ENCODE results near the gene TNC. TPM values are rescaled to one million over a fixed set of nuclear protein-coding genes. Genes with fewer than 3 reads are reported as not detected.

The TNC gene
- total and polyA plus RNA-seq, 2 donors (not counting 3 experiments of a cell fraction or from before 2014, with no cell fraction given) = 0.29 TPM; not detected in 1

DNA sequence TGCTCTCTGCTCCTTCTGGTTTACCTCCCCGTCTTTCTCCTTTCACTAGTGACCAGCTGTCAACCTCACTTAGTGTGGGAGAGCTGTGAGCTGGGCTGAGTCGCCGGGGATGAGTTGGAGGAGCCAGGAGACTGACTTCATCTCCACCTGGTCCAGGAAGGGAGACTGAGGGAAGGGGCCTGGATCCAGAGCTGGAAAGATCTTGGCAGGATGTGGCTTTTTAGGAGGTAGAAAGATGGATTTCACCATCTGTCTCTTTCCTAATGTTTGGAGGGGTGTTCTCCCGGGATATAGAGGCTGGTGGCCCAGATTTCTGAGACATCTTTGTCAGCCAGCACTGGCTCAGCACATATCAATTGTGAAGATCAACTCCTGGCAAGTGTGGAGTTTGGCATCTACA, 37.1 kb upstream of the TNC start:
- CTCF ChIA-PET = no interaction called here
- Histone ChIP-seq H3K4me2 (ENCODE audit: insufficient read depth, low read length) (no peak overlapping the region), H3K9me3 (replicated peaks; ENCODE audit: control insufficient read depth, insufficient read depth, low read length) (peaks cover 2% of the 10 kb centered on the region), H3K4me3 (replicated peaks in 1 of 3; ENCODE audit: insufficient read depth in 1 of 3, low read depth in 1 of 3, low read length in 3 of 3) (no peak overlapping the region), H3K9me1 (replicated peaks; ENCODE audit: control insufficient read depth, extremely low read depth, insufficient read depth, low read length) (no peaks in the 10 kb centered on the region), H3K9ac (replicated peaks; ENCODE audit: extremely low read depth, insufficient read depth, low read length) (no peak overlapping the region), H3K27me3 (ENCODE audit: control insufficient read depth in 2 of 2, insufficient read depth in 2 of 2, low read length in 2 of 2) (no peaks in the 10 kb centered on the region), H3K27ac (ENCODE audit: insufficient read depth, low read depth, low read length) (no peak overlapping the region), H2AFZ (ENCODE audit: low read depth, low read length) (no peak overlapping the region), H3K4me1 (ENCODE audit: control insufficient read depth, extremely low read depth, insufficient read depth, low read length) (no peaks in the 10 kb centered on the region), H4K20me1 (replicated peaks; ENCODE audit: control insufficient read depth, extremely low read depth, insufficient read depth, low read length) (no peaks in the 10 kb centered on the region), H3K79me2 (ENCODE audit: control insufficient read depth, insufficient read depth, low read length) (no peaks in the 10 kb centered on the region), H3K36me3 (ENCODE audit: control insufficient read depth in 2 of 2, extremely low read depth in 1 of 2, insufficient read depth in 2 of 2, low read length in 2 of 2) (no peaks in the 10 kb centered on the region)
- dilution Hi-C loops (cut with MboI; ENCODE audit: extremely low pct_ligation_motif_present, low sequenced_read_pairs) = no loop called here
- BruUV-seq (replicated peaks) = no TSS peak
- intact Hi-C loops (cut with micrococcal nuclease) = no loop called here
- FAIRE-seq (no peak), DNase-seq (ENCODE audit: low read depth, low spot score) (no peak)
- no peak for TF ChIP-seq POLR2A (IDR thresholded peaks at IDR 0.05; ENCODE audit: low read depth, low read length)
- no peak for TF ChIP-seq MYC (IDR thresholded peaks at IDR 0.05; ENCODE audit: low read depth, low read length)
- TF ChIP-seq JUN (IDR thresholded peaks at IDR 0.05; ENCODE audit: borderline replicate concordance, insufficient read depth, insufficient read length, low read depth) = no peak
- TF ChIP-seq, protein P1, sequence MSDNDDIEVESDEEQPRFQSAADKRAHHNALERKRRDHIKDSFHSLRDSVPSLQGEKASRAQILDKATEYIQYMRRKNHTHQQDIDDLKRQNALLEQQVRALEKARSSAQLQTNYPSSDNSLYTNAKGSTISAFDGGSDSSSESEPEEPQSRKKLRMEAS (IDR thresholded peaks at IDR 0.05; ENCODE audit: insufficient read depth, insufficient read length) = no peak
- TF ChIP-seq GATA2 (IDR thresholded peaks at IDR 0.05; ENCODE audit: insufficient read depth, insufficient read length, low read depth, low read length) = no peak
- TF ChIP-seq CTCF (IDR thresholded peaks at IDR 0.05; ENCODE audit: extremely low read depth in 1 of 2, insufficient read depth in 1 of 2, low read depth in 1 of 2, low read length in 2 of 2) = no peak
- no peak for TF ChIP-seq POLR2AphosphoS5 (IDR thresholded peaks at IDR 0.05; ENCODE audit: insufficient read depth, low read depth, low read length)
- TF ChIP-seq EZH2 (IDR thresholded peaks at IDR 0.05; ENCODE audit: borderline replicate concordance, low read depth, low read length, severe bottlenecking) = no peak
- TF ChIP-seq FOS (IDR thresholded peaks at IDR 0.05; ENCODE audit: borderline replicate concordance, insufficient read depth, low read length) = no peak
- POLR2A ChIA-PET = no interaction called here

All from endothelial cell of umbilical vein (primary cell).